Hepatocyte (in vitro differentiated cells): ENCODE results near the gene EXOC6B. TPM values are rescaled to one million over a fixed set of nuclear protein-coding genes. Genes with fewer than 3 reads are reported as not detected.

ENCODE experiments used
- DNase-seq: peaks from one replicate; pipeline ENCODE4 v3.0.0-alpha.2; 2016; ENCODE audit warnings: low spot score
- H2AFZ ChIP-seq: fragments of 200-600 bp; sonication (generic); 2 replicates; pipeline ENCODE4 v1.6.0; 2016; ENCODE audit warnings: antibody characterized with exemption, mild to moderate bottlenecking
- H3K27ac ChIP-seq: fragments of 200-600 bp; sonication (generic); 2 replicates; pipeline ENCODE4 v1.5.1; 2016; ENCODE audit warnings: mild to moderate bottlenecking
- H3K27me3 ChIP-seq: fragments of 200-600 bp; sonication (generic); 2 replicates; pipeline ENCODE4 v1.6.1; 2016
- H3K36me3 ChIP-seq: fragments of 200-600 bp; sonication (generic); replicated peaks from 2 replicates; pipeline ENCODE4 v1.5.1; 2016; ENCODE audit warnings: low read depth; ENCODE audit not compliant: insufficient read depth
- H3K4me1 ChIP-seq: fragments of 200-600 bp; sonication (generic); 2 replicates; pipeline ENCODE4 v1.5.1; 2016; ENCODE audit warnings: mild to moderate bottlenecking, moderate library complexity; ENCODE audit not compliant: insufficient read depth
- H3K4me2 ChIP-seq: fragments of 200-600 bp; sonication (generic); 2 replicates; pipeline ENCODE4 v1.6.0; 2016
- H3K4me3 ChIP-seq: fragments of 200-600 bp; sonication (generic); 2 replicates; pipeline ENCODE4 v1.5.1; 2016; ENCODE audit warnings: mild to moderate bottlenecking
- H3K79me2 ChIP-seq: fragments of 200-600 bp; sonication (generic); 2 replicates; pipeline ENCODE4 v1.6.0; 2017; ENCODE audit warnings: mild to moderate bottlenecking
- H3K9me2 ChIP-seq: fragments of 200-600 bp; sonication (generic); replicated peaks from 2 replicates; pipeline ENCODE4 v1.6.0; 2017; ENCODE audit warnings: mild to moderate bottlenecking; ENCODE audit not compliant: insufficient read depth
- H3K9me3 ChIP-seq: fragments of 200-600 bp; sonication (generic); 2 replicates; pipeline ENCODE4 v1.5.1; 2016; ENCODE audit warnings: low read depth, mild to moderate bottlenecking
- H4K20me1 ChIP-seq: fragments of 200-600 bp; sonication (generic); 2 replicates; pipeline ENCODE4 v1.6.0; 2016; ENCODE audit warnings: mild to moderate bottlenecking; ENCODE audit not compliant: insufficient read depth, poor library complexity, severe bottlenecking
- CTCF ChIP-seq: fragments of 200-600 bp; sonication (generic); IDR thresholded peaks from 2 replicates; pipeline ENCODE4 v1.5.1; 2016; ENCODE audit warnings: antibody characterized with exemption, mild to moderate bottlenecking; ENCODE audit not compliant: poor library complexity
- EZH2 ChIP-seq: fragments of 200-600 bp; sonication (generic); IDR thresholded peaks from 2 replicates; pipeline ENCODE4 v1.6.1; 2016; ENCODE audit warnings: antibody characterized with exemption, mild to moderate bottlenecking, borderline replicate concordance
- EZH2phosphoT487 ChIP-seq: fragments of 200-600 bp; sonication (generic); IDR thresholded peaks from one replicate; pipeline ENCODE4 v1.6.1; 2018; ENCODE audit warnings: antibody characterized with exemption, mild to moderate bottlenecking, low read depth, moderate library complexity; ENCODE audit not compliant: unreplicated experiment, severe bottlenecking
- WGBS: methylation state at CpG from one replicate; pipeline ENCODE4 v1.1.6; 2016; ENCODE audit warnings: low lambda C conversion rate; ENCODE audit errors: missing lambda C conversion rate; 5-methylcytosine and 5-hydroxymethylcytosine counted together
- polyA plus RNA-seq: library from polyadenylated mRNA; unstranded; fragments of >200 nt; fragmentation: Nextera tagmentation; extraction: Ambion mirVana; gene quantifications from 2 replicates; pipeline ENCODE4 v1.2.1, GENCODE V29; 2016
- total RNA-seq: library from RNA; depleted of rRNA; stranded (reverse); fragments of >200 nt; gene quantifications from 2 replicates; pipeline ENCODE4 v1.2.3, GENCODE V29; 2014

EXOC6B gene
- total and polyA plus RNA-seq, 2 experiments from 2014 or later = 11.8 to 36.2 TPM

- no peak overlapping the region for H3K4me2 ChIP-seq
- 63% methylated on average over 26 of the region's 26 CpGs for WGBS
These were observed 695.0 kb downstream of the EXOC6B start for GRCh38 chr2:72130659-72131360.

GRCh38 chr2:72129681-72130340 is 696.0 kb downstream of the EXOC6B start:
- no peaks in the 10 kb centered on the region for H3K36me3 ChIP-seq
- no peak for TF ChIP-seq EZH2phosphoT487
- TF ChIP-seq EZH2 = no peak
- TF ChIP-seq CTCF = no peak
- H3K4me1 ChIP-seq = peaks cover 10% of the 10 kb centered on the region
- no peak for DNase-seq
- no peak overlapping the region for H3K4me2 ChIP-seq
- H3K27ac ChIP-seq = peak overlapping the region; percentile 46
- no peaks in the 10 kb centered on the region for H3K79me2 ChIP-seq
- H3K27me3 ChIP-seq = peaks cover 4% of the 10 kb centered on the region
- H2AFZ ChIP-seq = no peak overlapping the region
- no peaks in the 10 kb centered on the region for H3K9me3 ChIP-seq
- 86% methylated on average over 9 of the region's 9 CpGs for WGBS
- no peaks in the 10 kb centered on the region for H4K20me1 ChIP-seq
- H3K9me2 ChIP-seq = no peaks in the 10 kb centered on the region
- H3K4me3 ChIP-seq = no peak overlapping the region

More at GRCh38 chr2:72130659-72131360, 695.0 kb downstream of the EXOC6B start:
- Histone ChIP-seq H3K9me3 (no peaks in the 10 kb centered on the region), H3K4me3 (no peak overlapping the region), H2AFZ (no peak overlapping the region), H3K79me2 (no peaks in the 10 kb centered on the region), H3K4me1 (peaks cover 10% of the 10 kb centered on the region), H3K27ac (peak overlapping the region; percentile 16), H3K27me3 (peaks cover 4% of the 10 kb centered on the region), H3K9me2 (no peaks in the 10 kb centered on the region), H3K36me3 (no peaks in the 10 kb centered on the region), H4K20me1 (no peaks in the 10 kb centered on the region)
- TF ChIP-seq EZH2 (no peak), CTCF (no peak), EZH2phosphoT487 (no peak)
- no peak for DNase-seq

- Histone ChIP-seq H3K4me3 (no peak overlapping the region), H2AFZ (no peak overlapping the region), H4K20me1 (no peaks in the 10 kb centered on the region), H3K4me2 (no peak overlapping the region), H3K27me3 (peaks cover 4% of the 10 kb centered on the region), H3K4me1 (peaks cover 10% of the 10 kb centered on the region), H3K27ac (no peak overlapping the region), H3K9me3 (no peaks in the 10 kb centered on the region), H3K36me3 (no peaks in the 10 kb centered on the region), H3K79me2 (no peaks in the 10 kb centered on the region), H3K9me2 (no peaks in the 10 kb centered on the region)
- DNase-seq = no peak
- WGBS = 86% methylated on average over 11 of the region's 11 CpGs
- no peak for TF ChIP-seq CTCF
- no peak for TF ChIP-seq EZH2phosphoT487
- no peak for TF ChIP-seq EZH2
These were observed 697.0 kb downstream of the EXOC6B start for GRCh38 chr2:72128843-72129227.
